ENCODE data around the gene MMP28. TPM values are rescaled to one million over a fixed set of nuclear protein-coding genes. Genes with fewer than 3 reads are reported as not detected.
A peak's percentile ranks its signal among the peaks of the same experiment; 100 is the strongest.

The MMP28 gene
- 5.1 to 8.6 TPM (median 7.9 TPM) in 3 replicates for total RNA-seq
- long read RNA-seq, transcript MMP28-201 (8 exons, 1,928 nt), result major isoform, 17 of 28 reads
- long read RNA-seq, partial matches to known transcripts, result 1 of 28 reads
- long read RNA-seq, other reads (novel, unspliced or antisense), result 9 of 28 reads

- Mint-ChIP-seq H3K4me1 (ENCODE audit: low read depth) (peaks cover 55% of the 10 kb centered on the region), H3K9me3 (ENCODE audit: low read depth) (no peaks in the 10 kb centered on the region), H3K27ac (ENCODE audit: unreplicated experiment) (peak within 1 kb of the TSS; percentile 54), H3K27me3 (ENCODE audit: low read depth) (peaks cover 1% of the 10 kb centered on the region), H3K36me3 (ENCODE audit: low read depth) (no peaks in the 10 kb centered on the region), H3K4me3 (ENCODE audit: unreplicated experiment) (peak within 1 kb of the TSS; percentile 70)
- no peak for DNase-seq (ENCODE audit: low spot score)
- peak; percentile 23 for TF ChIP-seq CTCF (IDR thresholded peaks at IDR 0.05)
Observed at GRCh38 chr17:35795007-35795870, at the start of gene MMP28. Gene MMP28 (minus strand): TSS chr17:35795641. CDS start chr17:35795377, 264 bp downstream.

GRCh38 chr17:35844547-35844946 is 49.1 kb upstream of the MMP28 start:
- no peak overlapping the region for H3K4me3 Mint-ChIP-seq (ENCODE audit: unreplicated experiment)
- H3K4me1 Mint-ChIP-seq (ENCODE audit: low read depth), result peaks cover 17% of the 10 kb centered on the region
- no peaks in the 10 kb centered on the region for H3K9me3 Mint-ChIP-seq (ENCODE audit: low read depth)
- H3K36me3 Mint-ChIP-seq (ENCODE audit: low read depth), result peaks cover 36% of the 10 kb centered on the region
- TF ChIP-seq CTCF (IDR thresholded peaks at IDR 0.05), result no peak
- no peaks in the 10 kb centered on the region for H3K27me3 Mint-ChIP-seq (ENCODE audit: low read depth)
- DNase-seq (ENCODE audit: low spot score), result no peak
- H3K27ac Mint-ChIP-seq (ENCODE audit: unreplicated experiment), result peak overlapping the region; percentile 41

- no peak overlapping the region for H3K4me3 Mint-ChIP-seq (ENCODE audit: unreplicated experiment)
- H3K9me3 Mint-ChIP-seq (ENCODE audit: low read depth), result no peaks in the 10 kb centered on the region
- H3K27me3 Mint-ChIP-seq (ENCODE audit: low read depth), result no peaks in the 10 kb centered on the region
- H3K36me3 Mint-ChIP-seq (ENCODE audit: low read depth), result peaks cover 36% of the 10 kb centered on the region
- no peak overlapping the region for H3K27ac Mint-ChIP-seq (ENCODE audit: unreplicated experiment)
- TF ChIP-seq CTCF (IDR thresholded peaks at IDR 0.05), result no peak
- peaks cover 16% of the 10 kb centered on the region for H3K4me1 Mint-ChIP-seq (ENCODE audit: low read depth)
- DNase-seq (ENCODE audit: low spot score), result no peak
Observed at GRCh38 chr17:35843698-35844097, 48.3 kb upstream of the MMP28 start.

- Mint-ChIP-seq H3K9me3 (ENCODE audit: low read depth) (no peaks in the 10 kb centered on the region), H3K36me3 (ENCODE audit: low read depth) (peaks cover 36% of the 10 kb centered on the region), H3K4me3 (ENCODE audit: unreplicated experiment) (no peak overlapping the region), H3K27ac (ENCODE audit: unreplicated experiment) (no peak overlapping the region), H3K4me1 (ENCODE audit: low read depth) (peaks cover 12% of the 10 kb centered on the region), H3K27me3 (ENCODE audit: low read depth) (no peaks in the 10 kb centered on the region)
- no peak for TF ChIP-seq CTCF (IDR thresholded peaks at IDR 0.05)
- DNase-seq (ENCODE audit: low spot score), result no peak
Observed at GRCh38 chr17:35842239-35842638, 46.8 kb upstream of the MMP28 start.

- DNase-seq (ENCODE audit: low spot score), result no peak
- no peaks in the 10 kb centered on the region for H3K27me3 Mint-ChIP-seq (ENCODE audit: low read depth)
- H3K4me3 Mint-ChIP-seq (ENCODE audit: unreplicated experiment), result no peak overlapping the region
- H3K4me1 Mint-ChIP-seq (ENCODE audit: low read depth), result peaks cover 8% of the 10 kb centered on the region
- H3K27ac Mint-ChIP-seq (ENCODE audit: unreplicated experiment), result peak overlapping the region; percentile 45
- no peak for TF ChIP-seq CTCF (IDR thresholded peaks at IDR 0.05)
- H3K9me3 Mint-ChIP-seq (ENCODE audit: low read depth), result no peaks in the 10 kb centered on the region
- peaks cover 37% of the 10 kb centered on the region for H3K36me3 Mint-ChIP-seq (ENCODE audit: low read depth)
Observed at GRCh38 chr17:35841505-35841904, 46.1 kb upstream of the MMP28 start.
